Body of pancreas (tissue), 4 donors: ENCODE data around the gene NRL.

Experiments used
- POLR2A ChIP-seq, 3 donors: fragments of 450-650 bp; IDR thresholded peaks; one replicate each; pipeline ENCODE4 v1.6.1; 2016; ENCODE audit warnings: antibody characterized with exemption in 3 of 3, mild to moderate bottlenecking in 2 of 3
- TF ChIP-seq, protein P1 (sequence below), 7 experiments: fragments of 450-650 bp in 4 of 7; fragments of 200-600 bp in 3 of 7; sonication (generic) in 3 of 7; IDR thresholded peaks; one replicate each; pipeline ENCODE4 v1.5.1; 2016 to 2019; ENCODE audit warnings: antibody characterized with exemption in 7 of 7

DNA sequence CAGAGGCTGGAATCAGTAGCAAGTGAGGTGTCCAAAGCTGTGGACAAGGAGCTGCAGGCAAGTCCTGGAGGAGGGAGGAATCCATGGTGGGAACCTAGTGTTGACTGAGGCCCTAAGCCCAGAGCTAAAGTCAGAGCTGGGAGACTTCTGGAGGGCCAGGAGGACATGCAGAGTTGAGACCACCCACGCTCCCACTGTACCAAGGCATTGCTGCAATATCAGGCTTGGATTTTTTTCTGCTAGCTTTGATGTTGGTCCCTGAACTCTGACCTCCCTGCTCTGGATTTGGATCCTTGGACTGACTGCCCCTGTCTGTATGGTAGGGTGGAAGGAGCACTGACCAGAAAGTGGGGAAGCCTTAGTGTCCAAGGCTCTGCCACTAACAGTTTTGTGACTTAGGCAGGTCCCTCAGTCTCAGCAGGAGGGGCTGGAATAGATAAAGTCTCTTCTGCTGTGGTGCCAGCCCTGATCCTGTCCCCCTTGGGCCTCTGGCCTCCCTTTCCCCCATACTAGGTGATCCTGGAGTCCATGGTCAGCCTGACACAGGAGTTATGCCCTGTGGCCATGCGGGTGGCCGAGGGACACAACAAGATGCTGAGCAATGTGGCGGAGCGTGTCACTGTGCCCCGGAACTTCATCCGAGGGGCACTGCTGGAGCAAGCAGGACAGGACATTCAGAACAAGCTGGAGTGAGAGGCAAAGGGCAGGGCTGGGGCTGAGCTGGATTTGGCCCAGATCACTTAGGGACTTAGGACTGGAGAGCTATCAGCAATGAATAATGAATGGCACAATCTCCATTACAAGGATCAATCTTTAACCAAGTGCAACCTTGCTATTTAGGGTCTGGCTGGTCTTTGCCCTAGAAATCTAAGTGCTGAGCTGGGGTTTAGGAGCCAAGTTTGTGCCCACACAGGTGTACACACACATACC lies 53.5 kb downstream of the NRL start:
- TF ChIP-seq, protein P1, sequence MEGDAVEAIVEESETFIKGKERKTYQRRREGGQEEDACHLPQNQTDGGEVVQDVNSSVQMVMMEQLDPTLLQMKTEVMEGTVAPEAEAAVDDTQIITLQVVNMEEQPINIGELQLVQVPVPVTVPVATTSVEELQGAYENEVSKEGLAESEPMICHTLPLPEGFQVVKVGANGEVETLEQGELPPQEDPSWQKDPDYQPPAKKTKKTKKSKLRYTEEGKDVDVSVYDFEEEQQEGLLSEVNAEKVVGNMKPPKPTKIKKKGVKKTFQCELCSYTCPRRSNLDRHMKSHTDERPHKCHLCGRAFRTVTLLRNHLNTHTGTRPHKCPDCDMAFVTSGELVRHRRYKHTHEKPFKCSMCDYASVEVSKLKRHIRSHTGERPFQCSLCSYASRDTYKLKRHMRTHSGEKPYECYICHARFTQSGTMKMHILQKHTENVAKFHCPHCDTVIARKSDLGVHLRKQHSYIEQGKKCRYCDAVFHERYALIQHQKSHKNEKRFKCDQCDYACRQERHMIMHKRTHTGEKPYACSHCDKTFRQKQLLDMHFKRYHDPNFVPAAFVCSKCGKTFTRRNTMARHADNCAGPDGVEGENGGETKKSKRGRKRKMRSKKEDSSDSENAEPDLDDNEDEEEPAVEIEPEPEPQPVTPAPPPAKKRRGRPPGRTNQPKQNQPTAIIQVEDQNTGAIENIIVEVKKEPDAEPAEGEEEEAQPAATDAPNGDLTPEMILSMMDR (IDR thresholded peaks at IDR 0.05) = no peak
- TF ChIP-seq POLR2A (IDR thresholded peaks at IDR 0.05) = no peak
